IPS-15b (cell line): ENCODE data around the gene METTL6.
"Not testable (repeated sequence)": the region's sequence is repeated elsewhere in the genome, so short reads cannot be mapped to it uniquely, and the experiment has no call there.

Experiments used
- H3K27me3 ChIP-seq: one replicate; pipeline ENCODE4 v1.6.1; 2013; ENCODE audit warnings: low read length; ENCODE audit not compliant: control insufficient read depth, insufficient read depth
- H3K36me3 ChIP-seq: one replicate; pipeline ENCODE4 v1.6.1; 2013; ENCODE audit warnings: low read length; ENCODE audit not compliant: control insufficient read depth, insufficient read depth
- H3K4me1 ChIP-seq: one replicate; pipeline ENCODE4 v1.6.1; 2013; ENCODE audit warnings: mild to moderate bottlenecking, low read length; ENCODE audit not compliant: control insufficient read depth, insufficient read depth
- H3K4me3 ChIP-seq: one replicate; pipeline ENCODE4 v1.5.1; 2013; ENCODE audit warnings: low read depth, low read length
- H3K9ac ChIP-seq: one replicate; pipeline ENCODE4 v1.6.1; 2013; ENCODE audit warnings: low read depth, mild to moderate bottlenecking, low read length
- H3K9me3 ChIP-seq: one replicate; pipeline ENCODE4 v1.6.1; 2013; ENCODE audit warnings: mild to moderate bottlenecking, low read length; ENCODE audit not compliant: control insufficient read depth, insufficient read depth

The METTL6 gene

GRCh38 chr3:15427981-15428380 is 637 bp upstream of the METTL6 start:
- Histone ChIP-seq H3K4me3 (peak overlapping the region; percentile 95), H3K27me3 (no peaks in the 10 kb centered on the region), H3K36me3 (no peaks in the 10 kb centered on the region), H3K9me3 (no peaks in the 10 kb centered on the region), H3K4me1 (no peaks in the 10 kb centered on the region), H3K9ac (peak overlapping the region; percentile 98)

DNA sequence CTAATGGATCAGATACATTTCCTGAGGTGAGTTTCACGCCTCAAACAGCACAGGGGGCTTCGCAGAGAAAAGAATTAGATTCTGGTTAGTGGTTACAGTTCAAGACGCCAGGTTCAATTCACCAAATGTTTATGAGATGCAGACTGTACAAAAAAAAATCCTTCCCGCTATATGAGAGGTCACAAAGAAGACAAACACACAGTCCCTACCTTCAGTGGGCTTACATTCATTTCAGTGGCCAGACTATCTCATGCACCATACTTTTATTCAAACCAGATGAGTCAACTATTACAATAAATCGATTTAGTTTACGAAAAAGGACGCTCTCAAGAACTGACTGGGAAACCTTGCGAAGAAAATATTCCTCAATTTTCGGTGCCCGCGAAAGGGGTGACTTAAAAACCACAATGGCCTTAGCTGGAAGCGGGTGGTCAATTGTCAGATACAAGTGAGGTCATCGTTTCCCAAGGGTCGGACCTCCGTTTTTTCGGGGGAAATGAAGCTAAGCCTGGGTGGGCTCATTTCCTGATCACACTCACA is 695 bp downstream of the METTL6 start:
- peak overlapping the region; percentile 98 for H3K9ac ChIP-seq
- H3K4me3 ChIP-seq, result peak overlapping the region; percentile 95
- no peaks in the 10 kb centered on the region for H3K36me3 ChIP-seq
- no peaks in the 10 kb centered on the region for H3K9me3 ChIP-seq
- no peaks in the 10 kb centered on the region for H3K4me1 ChIP-seq
- no peaks in the 10 kb centered on the region for H3K27me3 ChIP-seq

DNA sequence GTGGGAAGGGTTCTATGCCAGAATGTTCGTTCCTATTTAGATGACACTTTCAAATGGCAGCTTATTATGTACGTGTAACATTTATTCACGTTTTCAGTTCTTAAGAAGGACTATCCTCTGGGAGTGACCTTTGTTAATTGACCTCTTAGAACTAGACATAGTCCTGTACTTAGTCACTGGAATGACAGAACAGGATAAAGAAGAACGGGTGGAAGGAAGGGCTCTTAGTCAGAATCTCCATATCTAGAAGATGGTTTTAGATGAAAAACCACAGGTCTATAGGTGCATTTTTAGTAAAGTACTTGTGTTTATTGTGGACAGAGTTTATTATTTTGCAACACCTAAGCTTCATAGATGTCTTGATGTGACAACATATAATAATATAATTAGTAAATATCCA is 6.5 kb downstream of the METTL6 start:
- no peaks in the 10 kb centered on the region for H3K9me3 ChIP-seq
- no peak overlapping the region for H3K4me3 ChIP-seq
- no peaks in the 10 kb centered on the region for H3K36me3 ChIP-seq
- no peaks in the 10 kb centered on the region for H3K27me3 ChIP-seq
- H3K9ac ChIP-seq, result no peak overlapping the region
- H3K4me1 ChIP-seq, result no peaks in the 10 kb centered on the region

- not testable (repeated sequence) for H3K27me3 ChIP-seq, H3K9ac ChIP-seq, H3K4me3 ChIP-seq, H3K9me3 ChIP-seq, H3K4me1 ChIP-seq
- peaks cover 19% of the 10 kb centered on the region for H3K36me3 ChIP-seq
Measured at GRCh38 chr3:15410966-15411365, 16.4 kb downstream of the METTL6 start.

GRCh38 chr3:15409774-15410173 is 17.6 kb downstream of the METTL6 start:
- Histone ChIP-seq H3K4me3 (no peak overlapping the region), H3K9me3 (no peaks in the 10 kb centered on the region), H3K27me3 (no peaks in the 10 kb centered on the region), H3K9ac (no peak overlapping the region), H3K36me3 (peaks cover 10% of the 10 kb centered on the region), H3K4me1 (no peaks in the 10 kb centered on the region)

DNA sequence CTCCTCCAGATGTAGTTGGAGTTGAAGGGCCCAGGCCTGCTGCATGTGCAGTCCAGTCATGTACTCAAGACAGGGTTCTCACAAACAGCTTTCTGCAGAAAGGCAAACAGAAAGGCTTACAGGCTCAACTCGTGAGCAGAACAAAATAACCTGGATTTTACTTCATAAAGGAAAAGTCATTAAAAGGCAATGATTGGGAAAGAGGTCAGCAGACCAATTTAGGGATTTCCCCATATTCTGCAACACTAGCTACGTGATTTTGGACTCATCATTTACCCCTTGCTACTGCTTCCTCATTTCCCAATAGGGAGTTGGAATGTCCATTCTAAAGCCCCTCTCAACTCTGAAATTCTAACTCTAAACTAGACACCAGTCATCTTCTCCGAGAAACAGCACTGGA is 18.1 kb downstream of the METTL6 start:
- no peak overlapping the region for H3K9ac ChIP-seq
- H3K9me3 ChIP-seq, result no peaks in the 10 kb centered on the region
- H3K4me3 ChIP-seq, result no peak overlapping the region
- peaks cover 6% of the 10 kb centered on the region for H3K36me3 ChIP-seq
- no peaks in the 10 kb centered on the region for H3K27me3 ChIP-seq
- no peaks in the 10 kb centered on the region for H3K4me1 ChIP-seq

GRCh38 chr3:15405448-15406050 is 21.8 kb downstream of the METTL6 start:
- no peaks in the 10 kb centered on the region for H3K27me3 ChIP-seq
- no peaks in the 10 kb centered on the region for H3K4me1 ChIP-seq
- H3K36me3 ChIP-seq, result peaks cover 5% of the 10 kb centered on the region
- H3K9me3 ChIP-seq, result no peaks in the 10 kb centered on the region
- no peak overlapping the region for H3K9ac ChIP-seq
- H3K4me3 ChIP-seq, result no peak overlapping the region

DNA sequence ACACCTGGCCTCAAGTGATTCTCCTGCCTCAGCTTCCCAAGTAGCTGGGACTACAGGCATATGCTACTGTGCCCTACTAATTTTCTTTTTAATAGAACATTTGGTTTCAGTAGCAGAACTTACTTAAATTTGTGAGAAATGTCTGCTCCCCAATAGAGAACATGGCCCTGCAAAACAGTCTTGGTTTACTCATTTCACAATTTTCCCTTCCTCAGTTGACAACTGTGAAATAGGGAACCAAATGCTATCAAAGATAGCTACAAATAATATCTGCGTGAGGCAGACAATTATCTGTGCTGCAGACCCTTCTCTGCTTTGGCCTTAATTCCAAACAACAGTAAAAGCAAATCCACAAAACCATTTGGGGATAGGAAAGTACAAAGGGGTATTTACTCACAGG is 22.6 kb downstream of the METTL6 start:
- H3K4me3 ChIP-seq, result no peak overlapping the region
- no peaks in the 10 kb centered on the region for H3K9me3 ChIP-seq
- H3K27me3 ChIP-seq, result no peaks in the 10 kb centered on the region
- H3K36me3 ChIP-seq, result peaks cover 2% of the 10 kb centered on the region
- H3K4me1 ChIP-seq, result no peaks in the 10 kb centered on the region
- no peak overlapping the region for H3K9ac ChIP-seq

GRCh38 chr3:15403965-15404364 is 23.4 kb downstream of the METTL6 start:
- Histone ChIP-seq H3K4me1 (no peaks in the 10 kb centered on the region), H3K4me3 (no peak overlapping the region), H3K27me3 (no peaks in the 10 kb centered on the region), H3K36me3 (no peaks in the 10 kb centered on the region), H3K9ac (no peak overlapping the region), H3K9me3 (no peaks in the 10 kb centered on the region)

DNA sequence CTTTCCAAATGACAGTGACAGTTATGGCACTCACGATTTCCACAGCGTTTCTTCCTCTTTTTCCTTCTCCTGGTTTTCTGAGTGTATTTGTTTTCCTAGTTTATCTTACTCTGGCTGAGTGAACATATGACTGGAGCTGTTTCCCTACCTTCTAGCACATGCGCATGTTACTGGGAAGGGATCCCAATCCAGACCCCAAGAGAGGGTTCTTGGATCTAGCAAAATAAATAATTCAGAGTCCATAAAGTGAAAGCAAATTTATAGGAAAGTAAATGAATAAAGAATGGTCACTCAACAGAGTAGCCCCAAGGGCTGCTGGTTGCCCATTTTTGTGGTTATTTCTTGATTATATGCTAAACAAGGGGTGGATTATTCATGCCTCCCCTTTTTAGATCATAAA is 23.8 kb downstream of the METTL6 start:
- Histone ChIP-seq H3K4me1 (no peaks in the 10 kb centered on the region), H3K9me3 (no peaks in the 10 kb centered on the region), H3K4me3 (no peak overlapping the region), H3K9ac (no peak overlapping the region), H3K27me3 (no peaks in the 10 kb centered on the region), H3K36me3 (no peaks in the 10 kb centered on the region)

DNA sequence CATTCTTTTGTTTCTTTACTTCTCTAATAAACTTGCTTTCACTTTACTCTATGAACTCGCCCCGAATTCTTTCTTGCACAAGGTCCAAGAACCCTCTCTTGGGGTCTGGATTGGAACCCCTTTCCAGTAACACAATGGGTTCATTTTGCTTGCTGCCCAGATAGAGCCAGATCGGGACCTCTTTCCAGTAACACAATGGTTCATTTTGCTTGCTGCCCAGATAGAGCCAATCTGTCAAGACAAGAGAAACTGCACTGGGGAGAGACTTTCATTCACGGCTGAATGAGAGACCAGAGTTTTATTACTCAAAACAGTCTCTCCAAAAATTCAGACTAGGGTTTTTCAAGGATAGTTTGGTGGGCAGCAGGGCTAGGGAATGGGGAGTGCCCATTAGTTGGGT is 25.4 kb downstream of the METTL6 start:
- Histone ChIP-seq H3K9me3 (peaks cover 8% of the 10 kb centered on the region), H3K4me3 (no peak overlapping the region), H3K4me1 (no peaks in the 10 kb centered on the region), H3K27me3 (no peaks in the 10 kb centered on the region), H3K36me3 (no peaks in the 10 kb centered on the region), H3K9ac (no peak overlapping the region)

GRCh38 chr3:15399970-15400369 is 27.4 kb downstream of the METTL6 start:
- no peaks in the 10 kb centered on the region for H3K4me1 ChIP-seq
- H3K36me3 ChIP-seq, result no peaks in the 10 kb centered on the region
- peaks cover 8% of the 10 kb centered on the region for H3K9me3 ChIP-seq
- H3K9ac ChIP-seq, result no peak overlapping the region
- H3K4me3 ChIP-seq, result no peak overlapping the region
- H3K27me3 ChIP-seq, result no peaks in the 10 kb centered on the region
